ENCODE measurements around the gene HSPBAP1. TPM values are rescaled to one million over a fixed set of nuclear protein-coding genes. Genes with fewer than 3 reads are reported as not detected.

HSPBAP1 gene
- total RNA-seq, 6 donors from 2014 or later: 6.8 to 36.4 (median 13.9) TPM

DNA sequence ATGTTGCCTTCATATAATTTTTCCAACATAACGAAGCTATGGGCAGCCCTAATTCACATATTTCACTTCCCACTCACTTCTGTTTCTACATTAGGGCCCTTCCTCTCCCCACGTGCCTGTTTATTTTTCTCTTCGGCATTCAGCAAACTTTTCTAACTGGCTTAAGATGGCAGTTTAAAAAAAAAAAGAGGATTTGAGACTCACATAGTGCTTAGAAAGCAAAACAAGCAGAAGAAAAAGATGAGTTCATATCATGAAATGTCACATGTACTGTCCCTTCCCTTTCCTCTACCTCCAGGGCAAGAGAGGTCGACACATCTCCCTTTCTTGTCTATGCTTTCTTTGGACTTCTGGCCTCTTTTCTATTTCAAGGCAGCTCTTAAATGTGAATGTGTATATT lies 31.8 kb upstream of the HSPBAP1 start:
- Histone ChIP-seq H3K9me3 (no peaks in the 10 kb centered on the region), H3K36me3 (peaks cover 0 to 18% (median 0%) of the 10 kb centered on the region in 4 donors), H3K27me3 (no peaks in the 10 kb centered on the region), H3K4me1 (no peaks in the 10 kb centered on the region), H3K27ac (peak overlapping the region in 2 of 4 donors; percentile 13 to 28), H3K4me3 (no peak overlapping the region)
- no peak for TF ChIP-seq POLR2AphosphoS5 (IDR thresholded peaks at IDR 0.05)
- TF ChIP-seq, protein P1, sequence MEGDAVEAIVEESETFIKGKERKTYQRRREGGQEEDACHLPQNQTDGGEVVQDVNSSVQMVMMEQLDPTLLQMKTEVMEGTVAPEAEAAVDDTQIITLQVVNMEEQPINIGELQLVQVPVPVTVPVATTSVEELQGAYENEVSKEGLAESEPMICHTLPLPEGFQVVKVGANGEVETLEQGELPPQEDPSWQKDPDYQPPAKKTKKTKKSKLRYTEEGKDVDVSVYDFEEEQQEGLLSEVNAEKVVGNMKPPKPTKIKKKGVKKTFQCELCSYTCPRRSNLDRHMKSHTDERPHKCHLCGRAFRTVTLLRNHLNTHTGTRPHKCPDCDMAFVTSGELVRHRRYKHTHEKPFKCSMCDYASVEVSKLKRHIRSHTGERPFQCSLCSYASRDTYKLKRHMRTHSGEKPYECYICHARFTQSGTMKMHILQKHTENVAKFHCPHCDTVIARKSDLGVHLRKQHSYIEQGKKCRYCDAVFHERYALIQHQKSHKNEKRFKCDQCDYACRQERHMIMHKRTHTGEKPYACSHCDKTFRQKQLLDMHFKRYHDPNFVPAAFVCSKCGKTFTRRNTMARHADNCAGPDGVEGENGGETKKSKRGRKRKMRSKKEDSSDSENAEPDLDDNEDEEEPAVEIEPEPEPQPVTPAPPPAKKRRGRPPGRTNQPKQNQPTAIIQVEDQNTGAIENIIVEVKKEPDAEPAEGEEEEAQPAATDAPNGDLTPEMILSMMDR (IDR thresholded peaks at IDR 0.05): no peak
- no peak for TF ChIP-seq POLR2A (IDR thresholded peaks at IDR 0.05)
- no peak for TF ChIP-seq EP300 (IDR thresholded peaks at IDR 0.05)
- ATAC-seq (ENCODE audit: low FRiP score in 2 of 2) (peak in 1 of 2 donors; percentile 72), DNase-seq (no peak)
- 72 to 76% methylated on average over 4 of the region's 4 CpGs for WGBS, 2 donors

DNA sequence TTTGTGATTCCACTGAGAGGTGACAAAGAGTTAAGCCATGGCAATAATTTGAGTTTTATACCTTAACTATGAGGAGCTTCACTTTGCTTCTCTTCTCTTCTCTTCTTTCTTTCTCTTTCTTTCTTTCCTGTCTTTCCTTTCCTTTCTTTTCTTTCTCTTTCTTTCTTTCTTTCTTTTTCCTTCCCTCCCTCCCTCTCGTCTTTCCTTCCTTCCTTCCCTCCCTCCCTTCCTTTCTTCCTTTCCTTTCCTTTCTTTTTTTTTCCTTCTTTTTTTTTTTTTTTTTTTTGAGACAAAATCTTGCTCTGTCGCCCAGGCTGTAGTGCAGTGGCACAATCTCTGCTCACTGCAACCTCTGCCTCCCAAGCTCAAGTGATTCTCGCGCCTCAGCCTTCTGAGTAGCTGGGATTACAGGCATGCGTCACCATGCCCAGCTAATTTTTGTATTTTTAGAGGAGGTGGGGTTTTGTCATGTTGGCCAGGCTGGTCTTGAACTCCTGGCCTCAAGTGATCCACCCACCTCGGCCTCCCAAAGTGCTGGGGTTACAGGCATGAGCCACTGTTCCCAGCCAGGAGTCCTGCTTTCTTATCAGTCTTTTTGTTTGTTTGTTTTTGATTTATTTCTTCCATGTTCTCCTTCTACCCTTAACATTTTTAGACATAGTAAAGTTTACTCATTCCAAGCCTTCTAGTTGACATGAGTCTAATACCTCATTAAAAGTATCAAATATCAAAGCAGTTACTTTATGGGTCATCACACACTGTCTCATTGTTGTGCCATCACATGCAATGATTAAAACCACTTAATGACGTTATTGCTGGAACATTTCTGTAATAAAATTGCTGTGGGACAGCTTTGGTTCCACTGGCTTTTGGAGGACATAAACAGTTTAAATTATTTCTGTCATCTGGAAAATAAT lies 31.1 kb upstream of the HSPBAP1 start:
- no peak for ATAC-seq (ENCODE audit: low FRiP score in 2 of 2)
- H3K27me3 ChIP-seq: no peaks in the 10 kb centered on the region
- H3K4me1 ChIP-seq: no peaks in the 10 kb centered on the region
- peaks cover 0 to 18% (median 0%) of the 10 kb centered on the region in 4 donors for H3K36me3 ChIP-seq
- H3K27ac ChIP-seq: peak overlapping the region in 1 of 4 donors; percentile 13
- no peak for TF ChIP-seq POLR2AphosphoS5 (IDR thresholded peaks at IDR 0.05)
- TF ChIP-seq, protein P1 (IDR thresholded peaks at IDR 0.05): no peak
- no peak for TF ChIP-seq POLR2A (IDR thresholded peaks at IDR 0.05)
- no peak for TF ChIP-seq EP300 (IDR thresholded peaks at IDR 0.05)
- no peaks in the 10 kb centered on the region for H3K9me3 ChIP-seq
- DNase-seq: no peak
- WGBS, 2 donors: 78 to 89% methylated on average over 7 of the region's 7 CpGs
- H3K4me3 ChIP-seq: no peak overlapping the region

DNA sequence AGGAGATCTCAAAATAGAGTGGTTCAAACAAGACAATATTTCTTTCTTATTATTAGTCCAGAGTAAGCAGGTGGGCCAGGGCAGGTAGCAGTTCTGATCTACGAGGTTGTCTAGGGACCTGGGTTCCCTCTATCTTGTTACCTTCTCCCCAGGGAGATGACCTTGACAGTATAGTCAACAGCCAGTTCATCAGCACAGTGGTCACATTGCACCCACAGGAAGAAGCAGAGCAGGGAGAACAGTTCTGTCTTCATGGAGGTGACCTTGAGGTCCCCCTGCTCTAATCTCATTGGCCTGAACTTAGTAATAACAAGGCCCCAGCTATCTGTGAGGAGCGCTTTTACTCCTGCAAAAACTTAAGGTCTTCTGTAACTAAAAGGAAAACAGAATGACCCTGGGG lies 23.0 kb upstream of the HSPBAP1 start:
- Histone ChIP-seq H3K27ac (no peak overlapping the region), H3K4me3 (no peak overlapping the region), H3K27me3 (no peaks in the 10 kb centered on the region), H3K36me3 (peaks cover 0 to 3% (median 0%) of the 10 kb centered on the region in 4 donors), H3K4me1 (no peaks in the 10 kb centered on the region), H3K9me3 (no peaks in the 10 kb centered on the region)
- ATAC-seq (ENCODE audit: low FRiP score in 2 of 2): no peak
- no peak for TF ChIP-seq POLR2AphosphoS5 (IDR thresholded peaks at IDR 0.05)
- TF ChIP-seq, protein P1 (IDR thresholded peaks at IDR 0.05): no peak
- no peak for TF ChIP-seq POLR2A (IDR thresholded peaks at IDR 0.05)
- TF ChIP-seq EP300 (IDR thresholded peaks at IDR 0.05): no peak
- DNase-seq: no peak
- 96 to 100% methylated on average over 2 of the region's 2 CpGs for WGBS, 2 donors

DNA sequence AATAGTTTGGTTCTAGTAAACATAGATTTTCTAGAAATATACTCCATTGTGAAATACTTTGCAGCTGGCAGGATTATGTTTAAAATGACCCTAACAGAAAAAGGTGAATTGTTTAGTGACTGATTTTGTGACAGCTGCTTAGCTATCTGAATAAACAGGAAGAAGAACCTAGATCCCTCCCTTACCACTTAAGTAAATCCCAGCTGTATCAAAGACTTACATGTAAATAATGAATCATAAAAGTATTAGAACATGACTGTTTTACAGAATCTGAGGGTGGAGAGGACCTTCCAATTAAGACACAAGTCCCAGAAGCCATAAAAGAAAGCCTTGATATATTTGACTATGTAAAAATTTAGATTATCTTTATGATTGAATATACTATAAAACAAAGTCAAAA lies 17.1 kb upstream of the HSPBAP1 start:
- no peak for ATAC-seq (ENCODE audit: low FRiP score in 2 of 2)
- DNase-seq: no peak
- peaks cover 0 to 9% (median 0%) of the 10 kb centered on the region in 4 donors for H3K36me3 ChIP-seq
- no peaks in the 10 kb centered on the region for H3K9me3 ChIP-seq
- H3K4me3 ChIP-seq: no peak overlapping the region
- H3K27ac ChIP-seq: peak overlapping the region in 1 of 4 donors; percentile 1
- H3K4me1 ChIP-seq: peaks cover 0 to 4% (median 0%) of the 10 kb centered on the region in 4 donors
- TF ChIP-seq POLR2A (IDR thresholded peaks at IDR 0.05): no peak
- TF ChIP-seq EP300 (IDR thresholded peaks at IDR 0.05): no peak
- TF ChIP-seq, protein P1 (IDR thresholded peaks at IDR 0.05): no peak
- TF ChIP-seq POLR2AphosphoS5 (IDR thresholded peaks at IDR 0.05): no peak
- H3K27me3 ChIP-seq: no peaks in the 10 kb centered on the region

All from upper lobe of left lung (tissue), 6 donors.